OCI-LY1 (cell line): Measurements from ENCODE around the gene TEDC1.

Experiments
- EZH2 ChIP-seq: fragments of 200-600 bp; sonication (generic), shearing (Covaris generic); IDR thresholded peaks from 2 replicates; pipeline ENCODE4 v1.8.0; 2017; ENCODE audit warnings: borderline replicate concordance, mixed run types, mild to moderate bottlenecking, antibody characterized with exemption, low read length, moderate library complexity, mixed read lengths
- TF ChIP-seq, protein P1 (sequence below): fragments of 200-600 bp; sonication (generic), shearing (Covaris generic); IDR thresholded peaks from 2 replicates; pipeline ENCODE4 v1.5.1; 2017; ENCODE audit warnings: mild to moderate bottlenecking, antibody characterized with exemption, low read length, moderate library complexity, mixed read lengths

DNA sequence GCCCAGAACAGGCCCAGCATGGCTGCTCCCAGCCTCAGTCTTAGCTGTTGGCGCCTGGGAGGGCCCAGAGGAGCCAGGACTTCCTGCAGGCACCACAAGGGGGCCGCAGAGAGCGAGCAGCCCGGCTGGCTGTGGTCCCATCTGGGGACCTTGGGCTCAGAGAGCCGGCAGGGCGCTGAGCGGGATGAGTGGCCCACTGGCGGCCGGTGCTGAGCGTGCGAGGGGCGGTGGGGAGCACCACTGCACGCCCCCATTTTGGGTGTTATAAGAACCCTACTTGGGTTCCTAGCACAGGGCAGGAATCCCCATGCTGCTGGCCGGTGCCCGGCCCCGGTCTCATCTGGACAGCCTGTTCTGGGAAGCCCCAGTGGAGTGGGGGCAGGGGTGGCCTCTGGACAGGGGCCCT lies 42.3 kb upstream of the TEDC1 start:
- TF ChIP-seq, protein P1, sequence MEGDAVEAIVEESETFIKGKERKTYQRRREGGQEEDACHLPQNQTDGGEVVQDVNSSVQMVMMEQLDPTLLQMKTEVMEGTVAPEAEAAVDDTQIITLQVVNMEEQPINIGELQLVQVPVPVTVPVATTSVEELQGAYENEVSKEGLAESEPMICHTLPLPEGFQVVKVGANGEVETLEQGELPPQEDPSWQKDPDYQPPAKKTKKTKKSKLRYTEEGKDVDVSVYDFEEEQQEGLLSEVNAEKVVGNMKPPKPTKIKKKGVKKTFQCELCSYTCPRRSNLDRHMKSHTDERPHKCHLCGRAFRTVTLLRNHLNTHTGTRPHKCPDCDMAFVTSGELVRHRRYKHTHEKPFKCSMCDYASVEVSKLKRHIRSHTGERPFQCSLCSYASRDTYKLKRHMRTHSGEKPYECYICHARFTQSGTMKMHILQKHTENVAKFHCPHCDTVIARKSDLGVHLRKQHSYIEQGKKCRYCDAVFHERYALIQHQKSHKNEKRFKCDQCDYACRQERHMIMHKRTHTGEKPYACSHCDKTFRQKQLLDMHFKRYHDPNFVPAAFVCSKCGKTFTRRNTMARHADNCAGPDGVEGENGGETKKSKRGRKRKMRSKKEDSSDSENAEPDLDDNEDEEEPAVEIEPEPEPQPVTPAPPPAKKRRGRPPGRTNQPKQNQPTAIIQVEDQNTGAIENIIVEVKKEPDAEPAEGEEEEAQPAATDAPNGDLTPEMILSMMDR, result peak; percentile 93
- no peak for TF ChIP-seq EZH2
